IMR-90 (cell line): ENCODE results near the gene MGST2. TPM values are rescaled to one million over a fixed set of nuclear protein-coding genes. Genes with fewer than 3 reads are reported as not detected.

Experiments used
- ATAC-seq: fragments of 200-7000 bp; cut with Tn5 transposase; 2 replicates; pipeline ENCODE4 v1.9.1; 2020; ENCODE audit warnings: low read depth, mild to moderate bottlenecking, moderate library complexity
- BruUV-seq: library from RNA; stranded (reverse); fragments of 400-500 nt; replicated peaks from 2 replicates; lab custom pipeline; 2021; lab: Mats Ljungman, UMichigan
- CTCF ChIA-PET: fragments of 300-600 bp; formaldehyde crosslinking; extraction: SDS; loops from one replicate; lab custom pipeline; 2021; ENCODE audit warnings: antibody characterized with exemption; lab: Yijun Ruan, JAX
- POLR2A ChIA-PET: fragments of 300-600 bp; sonication (Branson Sonifier 250); formaldehyde crosslinking; loops from one replicate; lab custom pipeline; 2022; ENCODE audit warnings: antibody characterized with exemption; ENCODE audit not compliant: unreplicated experiment; lab: Charles Lee
- DNase-seq: peaks from one replicate; pipeline ENCODE4 v3.0.0; 2013
- H2AFZ ChIP-seq: replicated peaks from 2 replicates; pipeline ENCODE3; 2013; ENCODE audit warnings: low read length, mild to moderate bottlenecking; ENCODE audit not compliant: poor library complexity
- H2AK5ac ChIP-seq: 2 replicates; pipeline ENCODE4 v1.6.1; 2013; ENCODE audit warnings: low read depth, low read length, inconsistent platforms
- H2AK9ac ChIP-seq: replicated peaks from 2 replicates; pipeline ENCODE3; 2013; ENCODE audit warnings: mild to moderate bottlenecking, low read depth, low read length, moderate library complexity; ENCODE audit not compliant: poor library complexity
- H2BK120ac ChIP-seq: 2 replicates; pipeline ENCODE4 v1.6.1; 2013; ENCODE audit warnings: low read depth, low read length, inconsistent platforms
- H2BK15ac ChIP-seq: 3 replicates; pipeline ENCODE4 v1.6.1; 2013; ENCODE audit warnings: low read depth, low read length, inconsistent platforms
- H2BK20ac ChIP-seq: 2 replicates; pipeline ENCODE4 v1.6.1; 2013; ENCODE audit warnings: low read depth, mild to moderate bottlenecking, inconsistent platforms, low read length, moderate library complexity
- H2BK5ac ChIP-seq: 2 replicates; pipeline ENCODE4 v1.6.1; 2013; ENCODE audit warnings: mild to moderate bottlenecking, low read depth, low read length, inconsistent platforms; ENCODE audit not compliant: poor library complexity, severe bottlenecking
- H3K14ac ChIP-seq: replicated peaks from 2 replicates; pipeline ENCODE4 v1.6.1; 2013; ENCODE audit warnings: low read depth, low read length, inconsistent platforms
- H3K18ac ChIP-seq: 2 replicates; pipeline ENCODE4 v1.6.1; 2013; ENCODE audit warnings: low read depth, low read length, control low read depth
- H3K23ac ChIP-seq: 2 replicates; pipeline ENCODE4 v1.6.1; 2013; ENCODE audit warnings: low read depth, low read length, inconsistent platforms
- H3K27ac ChIP-seq: 2 replicates; pipeline ENCODE4 v1.5.1; 2013; ENCODE audit warnings: mild to moderate bottlenecking, control low read depth, low read length; ENCODE audit not compliant: insufficient read depth
- H3K27me3 ChIP-seq: 2 replicates; pipeline ENCODE4 v1.6.1; 2013; ENCODE audit warnings: low read length; ENCODE audit not compliant: control insufficient read depth, insufficient read depth
- H3K36me3 ChIP-seq: 2 replicates; pipeline ENCODE4 v1.6.1; 2013; ENCODE audit warnings: low read length, mixed read lengths; ENCODE audit not compliant: control insufficient read depth, insufficient read depth
- H3K4ac ChIP-seq: 2 replicates; pipeline ENCODE4 v1.6.1; 2013; ENCODE audit warnings: low read depth, low read length, inconsistent platforms
- H3K4me1 ChIP-seq: 2 replicates; pipeline ENCODE4 v1.6.1; 2013; ENCODE audit warnings: low read length, mixed read lengths; ENCODE audit not compliant: control insufficient read depth, insufficient read depth
- H3K4me2 ChIP-seq: 2 replicates; pipeline ENCODE4 v1.6.1; 2013; ENCODE audit warnings: low read depth, mild to moderate bottlenecking, control low read depth, low read length, moderate library complexity
- H3K4me3 ChIP-seq: 2 replicates; pipeline ENCODE4 v1.5.1; 2013; ENCODE audit warnings: low read depth, mild to moderate bottlenecking, control low read depth, low read length, moderate library complexity; ENCODE audit not compliant: insufficient read depth
- H3K56ac ChIP-seq: 2 replicates; pipeline ENCODE4 v1.6.1; 2013; ENCODE audit warnings: low read length, inconsistent platforms; ENCODE audit not compliant: insufficient read depth; ENCODE audit errors: extremely low read depth
- H3K79me1 ChIP-seq, 2 experiments: 2 replicates each; pipeline ENCODE4 v1.6.1; 2013; ENCODE audit warnings: low read length in 2 of 2, inconsistent platforms in 1 of 2, low read depth in 1 of 2
- H3K9ac ChIP-seq: 2 replicates; pipeline ENCODE4 v1.6.1; 2013; ENCODE audit warnings: low read depth, low read length, control low read depth
- H3K9me1 ChIP-seq: 2 replicates; pipeline ENCODE4 v1.6.1; 2013; ENCODE audit warnings: low read length, inconsistent platforms; ENCODE audit not compliant: insufficient read depth
- H3K9me3 ChIP-seq: 2 replicates; pipeline ENCODE4 v1.6.1; 2013; ENCODE audit warnings: low read length; ENCODE audit not compliant: control insufficient read depth, insufficient read depth
- H4K20me1 ChIP-seq: 2 replicates; pipeline ENCODE4 v1.6.1; 2013; ENCODE audit warnings: low read length, inconsistent platforms; ENCODE audit not compliant: insufficient read depth
- H4K5ac ChIP-seq: 2 replicates; pipeline ENCODE4 v1.6.1; 2013; ENCODE audit warnings: mild to moderate bottlenecking, low read depth, low read length, control low read depth
- H4K8ac ChIP-seq, 2 experiments: 2 replicates each; pipeline ENCODE4 v1.6.1; 2013; ENCODE audit warnings: low read depth in 2 of 2, low read length in 2 of 2, control low read depth in 1 of 2, inconsistent platforms in 1 of 2
- H4K91ac ChIP-seq: 2 replicates; pipeline ENCODE4 v1.6.1; 2013; ENCODE audit warnings: low read depth, low read length, inconsistent platforms; ENCODE audit not compliant: insufficient read depth
- CEBPB ChIP-seq: IDR thresholded peaks from 2 replicates; pipeline ENCODE4 v1.6.1; 2012; ENCODE audit warnings: low read depth, low read length, improper control_type of control experiment
- FOS ChIP-seq: fragments of 150-350 bp; IDR thresholded peaks from 2 replicates; pipeline ENCODE4 v1.6.1; 2016; ENCODE audit warnings: low read depth, low read length
- MXI1 ChIP-seq: IDR thresholded peaks from 2 replicates; pipeline ENCODE4 v1.6.1; 2012; ENCODE audit warnings: low read depth, mild to moderate bottlenecking, low read length, moderate library complexity, borderline replicate concordance
- RFX5 ChIP-seq: IDR thresholded peaks from 2 replicates; pipeline ENCODE4 v1.8.0; 2012; ENCODE audit warnings: low read depth, mild to moderate bottlenecking, low read length, moderate library complexity
- WGBS, 2 experiments: methylation state at CpG; one replicate each; pipeline versions ENCODE4 v1.1.5 to v1.1.7; 2013; ENCODE audit warnings: missing lambda C conversion rate in 2 of 2; ENCODE audit not compliant: insufficient read length in 1 of 2; ENCODE audit errors: extremely low coverage in 2 of 2; 5-methylcytosine and 5-hydroxymethylcytosine counted together
- dilution Hi-C: fragments of 300-500 bp; cut with HindIII; formaldehyde crosslinking; loops from one replicate; pipeline ENCODE4 v1.14.3; 2018; ENCODE audit warnings: low sequenced_read_pairs; ENCODE audit not compliant: unreplicated experiment
- in situ Hi-C: fragments of 300-500 bp; cut with MboI; formaldehyde crosslinking; loops from 3 replicates; pipeline ENCODE4 v1.14.3; 2019; ENCODE audit warnings: low sequenced_read_pairs, inconsistent platforms, mixed read lengths
- intact Hi-C: fragments of 100-400 bp; cut with micrococcal nuclease; formaldehyde crosslinking; loops from 2 replicates; pipeline ENCODE4 v1.10.0; 2022
- polyA plus RNA-seq, 3 experiments: library from polyadenylated mRNA; depleted of rRNA; stranded (reverse); fragments of >200 nt; gene quantifications; 2 replicates each; pipeline ENCODE4 v1.2.3, GENCODE V29; 2012; ENCODE audit warnings: low replicate concordance in 1 of 3
- total RNA-seq: library from RNA; depleted of rRNA; stranded (reverse); fragments of >200 nt; gene quantifications from 2 replicates; pipeline ENCODE4 v1.2.3, GENCODE V29; 2012
- TF ChIP-seq, protein P1 (sequence below): conservative IDR thresholded peaks from 2 replicates; pipeline ENCODE4 v1.5.1; 2012; ENCODE audit warnings: mild to moderate bottlenecking, low read depth, low read length, improper control_type of control experiment

MGST2 gene
- total and polyA plus RNA-seq, 2 of the 4 experiments (the other 2 are of a cell fraction), result 4.8 to 10.5 TPM

DNA sequence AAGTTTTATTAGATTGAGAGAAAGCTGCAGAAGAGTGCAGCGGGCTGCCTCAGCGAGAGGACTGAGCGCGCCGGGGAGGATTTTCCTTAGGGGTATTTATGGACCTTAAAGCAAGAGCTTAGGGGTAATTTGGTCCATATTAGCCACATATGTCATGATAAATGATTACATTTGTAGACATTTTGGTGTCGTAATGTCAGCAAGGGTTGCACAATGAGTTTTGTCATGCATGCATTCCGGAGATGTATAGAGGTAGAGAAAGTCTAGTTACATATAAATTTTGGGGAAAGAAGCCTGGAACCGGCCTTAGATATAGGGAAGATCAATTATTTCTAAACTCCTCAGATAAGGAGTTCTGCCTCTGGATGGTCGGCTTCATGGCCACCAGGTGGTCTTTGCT, 10.0 kb downstream of the MGST2 start:
- ChIA-PET CTCF (no interaction called here), POLR2A (no interaction called here)
- Histone ChIP-seq H3K9me1 (no peaks in the 10 kb centered on the region), H3K23ac (no peak overlapping the region), H3K9me3 (no peaks in the 10 kb centered on the region), H2AK5ac (no peak overlapping the region), H3K27ac (no peak overlapping the region), H2BK120ac (no peak overlapping the region), H2BK20ac (no peak overlapping the region), H4K20me1 (no peaks in the 10 kb centered on the region), H3K4me1 (no peaks in the 10 kb centered on the region), H3K79me1 (no peaks in the 10 kb centered on the region), H3K4me3 (no peak overlapping the region), H3K4ac (no peak overlapping the region), H3K4me2 (no peak overlapping the region), H2AK9ac (no peak overlapping the region), H2BK15ac (no peak overlapping the region), H3K56ac (no peak overlapping the region), H2BK5ac (no peak overlapping the region), H2AFZ (no peak overlapping the region), H3K9ac (no peak overlapping the region), H3K36me3 (no peaks in the 10 kb centered on the region), H3K27me3 (no peaks in the 10 kb centered on the region), H3K14ac (no peak overlapping the region), H3K18ac (no peak overlapping the region), H4K91ac (no peak overlapping the region), H4K8ac (no peak overlapping the region), H4K5ac (no peak overlapping the region)
- in situ Hi-C loops, result no loop called here
- no TSS peak for BruUV-seq
- TF ChIP-seq MXI1 (no peak), CEBPB (peak; percentile 65), RFX5 (no peak), FOS (no peak)
- TF ChIP-seq, protein P1, sequence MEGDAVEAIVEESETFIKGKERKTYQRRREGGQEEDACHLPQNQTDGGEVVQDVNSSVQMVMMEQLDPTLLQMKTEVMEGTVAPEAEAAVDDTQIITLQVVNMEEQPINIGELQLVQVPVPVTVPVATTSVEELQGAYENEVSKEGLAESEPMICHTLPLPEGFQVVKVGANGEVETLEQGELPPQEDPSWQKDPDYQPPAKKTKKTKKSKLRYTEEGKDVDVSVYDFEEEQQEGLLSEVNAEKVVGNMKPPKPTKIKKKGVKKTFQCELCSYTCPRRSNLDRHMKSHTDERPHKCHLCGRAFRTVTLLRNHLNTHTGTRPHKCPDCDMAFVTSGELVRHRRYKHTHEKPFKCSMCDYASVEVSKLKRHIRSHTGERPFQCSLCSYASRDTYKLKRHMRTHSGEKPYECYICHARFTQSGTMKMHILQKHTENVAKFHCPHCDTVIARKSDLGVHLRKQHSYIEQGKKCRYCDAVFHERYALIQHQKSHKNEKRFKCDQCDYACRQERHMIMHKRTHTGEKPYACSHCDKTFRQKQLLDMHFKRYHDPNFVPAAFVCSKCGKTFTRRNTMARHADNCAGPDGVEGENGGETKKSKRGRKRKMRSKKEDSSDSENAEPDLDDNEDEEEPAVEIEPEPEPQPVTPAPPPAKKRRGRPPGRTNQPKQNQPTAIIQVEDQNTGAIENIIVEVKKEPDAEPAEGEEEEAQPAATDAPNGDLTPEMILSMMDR, result no peak
- DNase-seq, result no peak
- intact Hi-C loops, result no loop called here
- dilution Hi-C loops, result no loop called here
- 100% methylated on average over 1 of the region's 9 CpGs; no CpG with 5 or more reads in 1 of the 2 experiments for WGBS, 2 experiments
- no peak for ATAC-seq
